Heart right ventricle (tissue), 16 donors: ENCODE data around the gene JMJD7. TPM values are rescaled to one million over a fixed set of nuclear protein-coding genes. Genes with fewer than 3 reads are reported as not detected.

ENCODE experiments used
- ATAC-seq, 8 donors: fragments of 200-7000 bp; cut with Tn5 transposase; one replicate each; pipeline ENCODE4 v1.9.1; 2020; ENCODE audit warnings: mild to moderate bottlenecking in 8 of 8, moderate library complexity in 8 of 8, moderate number of reproducible peaks in 1 of 8
- DNase-seq, 2 donors: peaks; one replicate each; pipeline ENCODE4 v3.0.0-alpha.2; 2020
- H3K27ac ChIP-seq, 10 donors: fragments of 200-600 bp; sonication (generic) in 2 of 10; one replicate each; pipeline versions ENCODE4 v1.5.0 to v1.8.0; 2020 to 2022; ENCODE audit warnings: mild to moderate bottlenecking in 3 of 10
- H3K27me3 ChIP-seq, 7 donors: fragments of 200-600 bp; one replicate each; pipeline ENCODE4 v1.8.0; 2021 to 2022; ENCODE audit warnings: mild to moderate bottlenecking in 2 of 7
- H3K36me3 ChIP-seq, 9 donors: fragments of 200-600 bp; sonication (generic) in 1 of 9; one replicate each; pipeline versions ENCODE4 v1.5.0 to v1.8.0; 2020 to 2022; ENCODE audit warnings: mild to moderate bottlenecking in 2 of 9
- H3K4me1 ChIP-seq, 9 donors: fragments of 200-600 bp; sonication (generic) in 1 of 9; one replicate each; pipeline versions ENCODE4 v1.5.0 to v1.8.0; 2020 to 2022; ENCODE audit warnings: mild to moderate bottlenecking in 4 of 9
- H3K4me3 ChIP-seq, 10 donors: fragments of 200-600 bp; sonication (generic) in 2 of 10; one replicate each; pipeline versions ENCODE4 v1.5.0 to v1.8.0; 2020 to 2022; ENCODE audit warnings: mild to moderate bottlenecking in 7 of 10, moderate library complexity in 2 of 10
- H3K9me3 ChIP-seq, 11 donors: fragments of 200-600 bp in 10 of 11; sonication (generic) in 2 of 11; one replicate each; pipeline versions ENCODE4 v1.5.0 to v1.8.0; 2013 to 2022; ENCODE audit warnings: mild to moderate bottlenecking in 2 of 11, control low read depth in 1 of 11, moderate library complexity in 1 of 11
- WGBS, 2 donors: extraction: QIAGEN DNeasy Blood & Tissue Kit; methylation state at CpG; one replicate each; pipeline ENCODE4 v1.1.7; 2013; ENCODE audit warnings: inconsistent platforms in 1 of 2; 5-methylcytosine and 5-hydroxymethylcytosine counted together
- intact Hi-C, 10 donors: fragments of 100-400 bp; cut with DNase I; formaldehyde crosslinking; loops; one replicate each; pipeline versions ENCODE4 v1.11.1 to v1.14.2; 2022
- polyA plus RNA-seq, 2 donors: library from polyadenylated mRNA; stranded (reverse); fragments of 200-250 nt; gene quantifications; one replicate each; pipeline ENCODE4 v1.2.3, GENCODE V29; 2013
- total RNA-seq, 10 donors: library from RNA; stranded (reverse); fragmentation: NEBNext Ultra II Directional in 3 of 10; extraction: Animal tissue kit (Norgen Biotek cat#: 25700) in 3 of 10; gene quantifications; one replicate each; pipeline versions ENCODE4 v1.2.1 to v1.2.4, GENCODE V29; 2021 to 2023
- TF ChIP-seq, protein P1 (sequence below), 9 donors: fragments of 200-600 bp; sonication (generic) in 2 of 9; IDR thresholded peaks; one replicate each; pipeline versions ENCODE4 v1.5.0 to v1.8.0; 2021 to 2022; ENCODE audit warnings: antibody characterized with exemption in 9 of 9, mild to moderate bottlenecking in 5 of 9, moderate library complexity in 1 of 9
- donor health status: Arrhythmogenic right ventricular cardiomyopathy.
- donor health status: ischemic (EF 13 %, LVEDD 7.1; RV severe dilation, severe dysfunction).
- donor health status: healthy with polysubstance abuse.
- donor health status: DM: no; HTN: yes; CAD: no.
- donor health status: DM: no; HTN: no; CAD: no.
- donor health status: ischemic (EF 25% LVEDD 6.9; RV normal size, moderate dysfunction).
- donor health status: ischemic (EF 25% LVEDD 5.7; RV mildly dilated, moderate dysfunction).
- donor health status: healthy.
- donor health status: DM: yes; HTN: yes; CAD: no.
- donor health status: Ischemic cardiomyopathy.
- donor health status: ischemic (EF 35%, LVEDD 5.7; RV mildly dilated, moderate dysfunction).
- donor health status: nonischemic (EF 11% LVEDD 7.7; RV severe dilation, severe dysfunction).
- donor health status: DM: yes; HTN: yes; CAD: no.
- donor health status: PGD.
- donor health status: ischemic (EF 29% LVEDD 5.4; RV normal size, mild dysfunction).
- donor health status: nonischemic (EF 23%, LVEDD 6.1; RV moderate dilation, normal function).

Gene JMJD7
- total and polyA plus RNA-seq, 12 donors: 8.6 to 23.0 (median 12.9) TPM

DNA sequence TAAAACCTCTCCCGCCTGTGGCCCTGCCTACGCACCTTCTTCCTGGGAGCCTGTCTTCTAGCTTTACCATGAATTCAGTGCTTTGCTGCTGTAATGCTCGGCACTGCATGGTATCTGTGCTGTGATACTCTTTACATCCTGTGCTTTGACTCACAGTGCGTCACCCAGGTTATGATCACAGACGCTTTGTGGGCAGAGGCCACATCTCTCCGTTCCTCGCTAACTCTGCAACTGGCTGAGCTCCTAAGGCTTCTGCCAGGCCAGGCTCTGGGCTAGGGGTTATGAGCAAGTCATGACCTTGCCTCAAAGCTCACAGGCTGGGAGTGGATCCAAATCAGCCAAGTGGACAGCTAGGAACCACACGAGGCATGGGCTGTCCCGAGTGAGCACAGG is 42.8 kb downstream of the JMJD7 start:
- peak in 5 of 8 donors; percentile 34 to 60 (median 49) for ATAC-seq
- no peaks in the 10 kb centered on the region for H3K27me3 ChIP-seq
- intact Hi-C loops: no loop called here
- no peak for DNase-seq
- H3K27ac ChIP-seq: no peak overlapping the region
- no peaks in the 10 kb centered on the region for H3K9me3 ChIP-seq
- no peak overlapping the region for H3K4me3 ChIP-seq
- peaks cover 0 to 8% (median 4%) of the 10 kb centered on the region in 9 donors for H3K4me1 ChIP-seq
- TF ChIP-seq, protein P1, sequence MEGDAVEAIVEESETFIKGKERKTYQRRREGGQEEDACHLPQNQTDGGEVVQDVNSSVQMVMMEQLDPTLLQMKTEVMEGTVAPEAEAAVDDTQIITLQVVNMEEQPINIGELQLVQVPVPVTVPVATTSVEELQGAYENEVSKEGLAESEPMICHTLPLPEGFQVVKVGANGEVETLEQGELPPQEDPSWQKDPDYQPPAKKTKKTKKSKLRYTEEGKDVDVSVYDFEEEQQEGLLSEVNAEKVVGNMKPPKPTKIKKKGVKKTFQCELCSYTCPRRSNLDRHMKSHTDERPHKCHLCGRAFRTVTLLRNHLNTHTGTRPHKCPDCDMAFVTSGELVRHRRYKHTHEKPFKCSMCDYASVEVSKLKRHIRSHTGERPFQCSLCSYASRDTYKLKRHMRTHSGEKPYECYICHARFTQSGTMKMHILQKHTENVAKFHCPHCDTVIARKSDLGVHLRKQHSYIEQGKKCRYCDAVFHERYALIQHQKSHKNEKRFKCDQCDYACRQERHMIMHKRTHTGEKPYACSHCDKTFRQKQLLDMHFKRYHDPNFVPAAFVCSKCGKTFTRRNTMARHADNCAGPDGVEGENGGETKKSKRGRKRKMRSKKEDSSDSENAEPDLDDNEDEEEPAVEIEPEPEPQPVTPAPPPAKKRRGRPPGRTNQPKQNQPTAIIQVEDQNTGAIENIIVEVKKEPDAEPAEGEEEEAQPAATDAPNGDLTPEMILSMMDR (IDR thresholded peaks at IDR 0.05): no peak
- peaks cover 0 to 10% (median 0%) of the 10 kb centered on the region in 9 donors for H3K36me3 ChIP-seq
- WGBS, 2 donors: 63 to 66% methylated on average over 9 of the region's 9 CpGs

DNA sequence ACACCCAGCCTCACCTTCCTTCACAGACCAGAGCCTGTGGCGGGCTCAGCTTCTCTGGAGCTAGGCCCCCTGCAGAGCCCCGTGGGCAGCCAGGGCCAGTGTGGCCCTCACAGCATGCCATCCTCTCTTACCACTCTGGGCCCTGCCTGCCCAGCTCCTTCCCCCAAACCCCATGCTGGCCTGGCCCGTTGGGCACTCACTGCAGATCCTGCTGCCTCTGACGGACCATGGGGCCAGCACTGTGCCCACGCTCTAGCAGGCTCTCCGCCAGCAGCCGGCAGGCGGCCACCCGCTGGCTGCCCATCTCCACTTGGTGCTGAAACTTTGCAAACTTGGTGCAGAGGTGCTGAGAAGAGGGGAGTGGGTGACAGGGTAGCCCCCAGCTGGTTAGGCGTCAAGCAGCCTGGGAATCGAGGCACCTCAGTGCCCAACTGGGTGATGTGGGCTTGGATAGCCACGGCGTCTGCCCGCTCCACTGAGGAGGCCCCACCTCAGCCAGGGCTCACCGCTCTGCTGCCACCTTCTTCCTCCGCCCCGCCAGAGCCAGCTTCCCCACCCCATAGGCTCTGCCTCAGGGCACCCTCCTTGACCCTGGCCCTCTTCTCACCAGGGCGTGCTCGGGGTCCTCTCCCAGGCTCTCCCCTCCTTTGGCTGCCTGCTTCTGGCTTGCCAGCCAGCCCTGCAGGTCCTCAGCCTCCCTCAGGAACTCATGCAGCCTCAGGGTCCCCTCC is 43.4 kb downstream of the JMJD7 start:
- peak overlapping the region in 1 of 10 donors; percentile 40 for H3K27ac ChIP-seq
- DNase-seq (no peak), ATAC-seq (peak in 2 of 8 donors; percentile 6 to 12)
- H3K4me3 ChIP-seq: no peak overlapping the region
- H3K36me3 ChIP-seq: peaks cover 0 to 5% (median 0%) of the 10 kb centered on the region in 9 donors
- no peaks in the 10 kb centered on the region for H3K27me3 ChIP-seq
- intact Hi-C loops: no loop called here
- no peaks in the 10 kb centered on the region for H3K9me3 ChIP-seq
- H3K4me1 ChIP-seq: peaks cover 0 to 8% (median 4%) of the 10 kb centered on the region in 9 donors
- 94% methylated on average over 19 of the region's 19 CpGs for WGBS, 2 donors
- TF ChIP-seq, protein P1 (IDR thresholded peaks at IDR 0.05): no peak

DNA sequence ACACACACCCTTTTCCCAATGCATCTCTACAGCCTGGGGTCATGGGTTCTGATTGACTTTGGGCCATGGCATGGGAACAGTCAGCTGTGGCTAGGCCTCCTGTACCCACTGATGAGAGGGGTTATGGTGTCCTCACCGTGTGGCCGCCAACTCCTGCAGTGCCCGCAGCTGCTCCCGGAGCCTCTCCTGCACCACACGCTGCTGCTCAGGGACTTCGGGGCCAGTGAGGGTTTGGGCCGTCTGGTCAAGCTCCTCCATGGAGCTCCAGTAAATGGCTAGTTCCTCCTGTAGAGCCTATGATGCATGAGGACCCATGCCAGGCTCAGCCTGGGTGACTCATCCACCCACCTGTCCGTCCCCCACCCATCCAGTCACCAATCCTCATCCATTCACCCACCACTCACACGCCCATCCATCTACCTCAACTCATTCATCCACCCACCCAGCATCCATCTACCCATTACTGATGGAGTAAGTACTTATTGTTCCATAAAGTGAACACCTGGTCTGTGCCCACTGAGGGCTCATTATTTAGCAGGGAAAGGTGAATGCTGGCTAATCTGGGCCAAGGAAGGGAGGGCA is 44.4 kb downstream of the JMJD7 start:
- Histone ChIP-seq H3K4me3 (no peak overlapping the region), H3K27ac (no peak overlapping the region), H3K27me3 (no peaks in the 10 kb centered on the region), H3K9me3 (no peaks in the 10 kb centered on the region), H3K36me3 (no peaks in the 10 kb centered on the region), H3K4me1 (peaks cover 0 to 8% (median 4%) of the 10 kb centered on the region in 9 donors)
- 94 to 96% methylated on average over 9 of the region's 9 CpGs for WGBS, 2 donors
- TF ChIP-seq, protein P1 (IDR thresholded peaks at IDR 0.05): no peak
- ATAC-seq (no peak), DNase-seq (no peak)
- intact Hi-C loops: no loop called here

DNA sequence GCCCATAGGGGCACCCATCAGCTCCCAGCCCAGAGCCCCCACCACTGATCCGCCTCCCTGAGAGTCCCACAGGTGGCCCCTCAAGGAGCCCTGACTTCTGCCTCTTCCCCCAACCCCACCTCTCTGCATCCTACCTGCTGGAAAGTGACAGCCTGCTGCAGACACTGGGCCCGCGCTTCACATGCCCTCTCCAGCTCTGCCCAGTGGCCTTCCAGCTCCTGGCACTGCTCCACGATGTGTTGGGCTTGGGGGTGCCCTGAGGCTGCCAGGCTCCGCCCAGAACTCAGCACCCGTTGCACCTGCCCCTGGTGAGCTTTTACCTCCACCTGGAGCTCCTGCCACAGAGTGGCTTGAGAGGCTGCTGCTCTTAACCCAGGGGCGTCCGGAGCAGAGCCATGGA is 45.8 kb downstream of the JMJD7 start:
- H3K4me3 ChIP-seq: no peak overlapping the region
- H3K9me3 ChIP-seq: no peaks in the 10 kb centered on the region
- DNase-seq: no peak
- H3K36me3 ChIP-seq: no peaks in the 10 kb centered on the region
- TF ChIP-seq, protein P1 (IDR thresholded peaks at IDR 0.05): no peak
- no peak for ATAC-seq
- no peaks in the 10 kb centered on the region for H3K27me3 ChIP-seq
- peaks cover 0 to 17% (median 10%) of the 10 kb centered on the region in 9 donors for H3K4me1 ChIP-seq
- intact Hi-C loops: no loop called here
- 93 to 94% methylated on average over 8 of the region's 8 CpGs for WGBS, 2 donors
- H3K27ac ChIP-seq: no peak overlapping the region
